Loucy (cell line): ENCODE results near the gene AFF2.

ENCODE experiments used
- H2AFZ ChIP-seq: fragments of 200-600 bp; sonication (generic); 2 replicates; pipeline ENCODE4 v1.6.0; 2016; ENCODE audit warnings: antibody characterized with exemption, mild to moderate bottlenecking, low read length, moderate library complexity
- H3F3A ChIP-seq: fragments of 200-600 bp; 2 replicates; pipeline ENCODE4 v1.6.0; 2016; ENCODE audit warnings: antibody characterized with exemption, low read depth, mild to moderate bottlenecking
- H3K27me3 ChIP-seq: fragments of 200-600 bp; sonication (generic); 2 replicates; pipeline ENCODE4 v1.6.1; 2014; ENCODE audit warnings: low read length, mild to moderate bottlenecking; ENCODE audit not compliant: insufficient read depth, poor library complexity, severe bottlenecking
- H3K36me3 ChIP-seq: fragments of 200-600 bp; sonication (generic); 2 replicates; pipeline ENCODE4 v1.6.1; 2016; ENCODE audit warnings: low read length; ENCODE audit not compliant: insufficient read depth
- H3K4me1 ChIP-seq: fragments of 200-600 bp; sonication (generic); 2 replicates; pipeline ENCODE4 v1.5.1; 2014; ENCODE audit warnings: low read length, mild to moderate bottlenecking; ENCODE audit not compliant: insufficient read depth, poor library complexity, severe bottlenecking
- H3K4me2 ChIP-seq: fragments of 200-600 bp; sonication (generic); 2 replicates; pipeline ENCODE4 v1.6.0; 2014; ENCODE audit warnings: antibody characterized with exemption, low read length, low read depth, mild to moderate bottlenecking; ENCODE audit not compliant: poor library complexity, severe bottlenecking
- H3K4me3 ChIP-seq: fragments of 200-600 bp; sonication (generic); 2 replicates; pipeline ENCODE4 v1.5.1; 2014; ENCODE audit warnings: low read length, mild to moderate bottlenecking, mixed read lengths; ENCODE audit not compliant: poor library complexity, severe bottlenecking
- H3K79me2 ChIP-seq: fragments of 200-600 bp; sonication (generic); 2 replicates; pipeline ENCODE4 v1.6.1; 2014; ENCODE audit warnings: low read length; ENCODE audit not compliant: insufficient read depth
- H3K9ac ChIP-seq: fragments of 200-600 bp; sonication (generic); 2 replicates; pipeline ENCODE4 v1.6.0; 2014; ENCODE audit warnings: mild to moderate bottlenecking, low read depth, low read length, moderate library complexity; ENCODE audit not compliant: poor library complexity, severe bottlenecking
- H3K9me2 ChIP-seq: fragments of 200-600 bp; sonication (generic); replicated peaks from 2 replicates; pipeline ENCODE4 v1.6.1; 2016; ENCODE audit warnings: low read depth, low read length, mixed read lengths
- H3K9me3 ChIP-seq: fragments of 200-600 bp; sonication (generic); 2 replicates; pipeline ENCODE4 v1.6.1; 2014; ENCODE audit warnings: mild to moderate bottlenecking, antibody characterized with exemption, low read length, low read depth; ENCODE audit not compliant: insufficient read depth
- H4K20me1 ChIP-seq: fragments of 200-600 bp; sonication (generic); 2 replicates; pipeline ENCODE4 v1.6.0; 2014; ENCODE audit warnings: antibody characterized with exemption, low read length, mild to moderate bottlenecking; ENCODE audit not compliant: insufficient read depth, poor library complexity, severe bottlenecking
- EZH2phosphoT487 ChIP-seq: fragments of 200-600 bp; IDR thresholded peaks from 2 replicates; pipeline ENCODE4 v1.6.1; 2018; ENCODE audit warnings: antibody characterized with exemption, mild to moderate bottlenecking, moderate library complexity, borderline replicate concordance
- TF ChIP-seq, protein P1 (sequence below): fragments of 200-600 bp; sonication (generic); conservative IDR thresholded peaks from 2 replicates; pipeline ENCODE4 v1.5.1; 2014; ENCODE audit warnings: mild to moderate bottlenecking, antibody characterized with exemption, low read length

AFF2 gene

DNA sequence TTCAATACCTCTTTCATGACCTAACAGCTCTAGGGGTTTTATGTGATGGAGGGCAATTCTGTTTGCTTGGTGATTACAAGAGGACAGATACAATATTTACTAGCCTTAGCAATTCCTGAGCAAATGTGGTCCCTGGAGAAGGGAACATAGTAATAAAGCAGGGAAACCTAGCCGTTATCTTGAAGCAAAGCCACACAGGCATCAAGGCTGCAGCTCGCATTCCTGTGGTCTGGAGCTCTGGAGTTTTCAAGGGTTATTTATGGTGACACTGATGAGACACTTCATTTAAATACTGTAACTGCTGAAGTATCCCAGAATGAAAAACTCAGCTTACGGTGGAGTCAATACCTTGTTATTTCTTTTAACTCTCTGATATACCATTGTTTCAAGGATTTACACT lies 66.8 kb downstream of the AFF2 start:
- Histone ChIP-seq H3F3A (no peaks in the 10 kb centered on the region), H3K79me2 (peaks cover 78% of the 10 kb centered on the region), H4K20me1 (peaks cover 26% of the 10 kb centered on the region), H3K4me3 (no peak overlapping the region), H3K4me2 (no peak overlapping the region), H3K4me1 (peaks cover 2% of the 10 kb centered on the region), H3K9me2 (no peaks in the 10 kb centered on the region), H3K27me3 (no peaks in the 10 kb centered on the region), H3K9me3 (no peaks in the 10 kb centered on the region), H3K36me3 (no peaks in the 10 kb centered on the region), H3K9ac (no peak overlapping the region), H2AFZ (no peak overlapping the region)
- TF ChIP-seq, protein P1, sequence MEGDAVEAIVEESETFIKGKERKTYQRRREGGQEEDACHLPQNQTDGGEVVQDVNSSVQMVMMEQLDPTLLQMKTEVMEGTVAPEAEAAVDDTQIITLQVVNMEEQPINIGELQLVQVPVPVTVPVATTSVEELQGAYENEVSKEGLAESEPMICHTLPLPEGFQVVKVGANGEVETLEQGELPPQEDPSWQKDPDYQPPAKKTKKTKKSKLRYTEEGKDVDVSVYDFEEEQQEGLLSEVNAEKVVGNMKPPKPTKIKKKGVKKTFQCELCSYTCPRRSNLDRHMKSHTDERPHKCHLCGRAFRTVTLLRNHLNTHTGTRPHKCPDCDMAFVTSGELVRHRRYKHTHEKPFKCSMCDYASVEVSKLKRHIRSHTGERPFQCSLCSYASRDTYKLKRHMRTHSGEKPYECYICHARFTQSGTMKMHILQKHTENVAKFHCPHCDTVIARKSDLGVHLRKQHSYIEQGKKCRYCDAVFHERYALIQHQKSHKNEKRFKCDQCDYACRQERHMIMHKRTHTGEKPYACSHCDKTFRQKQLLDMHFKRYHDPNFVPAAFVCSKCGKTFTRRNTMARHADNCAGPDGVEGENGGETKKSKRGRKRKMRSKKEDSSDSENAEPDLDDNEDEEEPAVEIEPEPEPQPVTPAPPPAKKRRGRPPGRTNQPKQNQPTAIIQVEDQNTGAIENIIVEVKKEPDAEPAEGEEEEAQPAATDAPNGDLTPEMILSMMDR = no peak
- TF ChIP-seq EZH2phosphoT487 = no peak

GRCh38 chrX:148567779-148568178 lies 67.4 kb downstream of the AFF2 start:
- no peaks in the 10 kb centered on the region for H3K9me3 ChIP-seq
- H3K9ac ChIP-seq = no peak overlapping the region
- no peaks in the 10 kb centered on the region for H3K9me2 ChIP-seq
- H3F3A ChIP-seq = no peaks in the 10 kb centered on the region
- peaks cover 76% of the 10 kb centered on the region for H3K79me2 ChIP-seq
- H3K36me3 ChIP-seq = no peaks in the 10 kb centered on the region
- H4K20me1 ChIP-seq = peaks cover 30% of the 10 kb centered on the region
- peaks cover 8% of the 10 kb centered on the region for H3K4me1 ChIP-seq
- H3K4me2 ChIP-seq = no peak overlapping the region
- H3K4me3 ChIP-seq = no peak overlapping the region
- H2AFZ ChIP-seq = no peak overlapping the region
- TF ChIP-seq EZH2phosphoT487 = no peak
- TF ChIP-seq, protein P1 = no peak
- no peaks in the 10 kb centered on the region for H3K27me3 ChIP-seq

- Histone ChIP-seq H3K4me3 (no peak overlapping the region), H3K79me2 (peaks cover 78% of the 10 kb centered on the region), H3K9me2 (no peaks in the 10 kb centered on the region), H3K27me3 (no peaks in the 10 kb centered on the region), H3K4me2 (no peak overlapping the region), H3K9ac (no peak overlapping the region), H4K20me1 (peaks cover 40% of the 10 kb centered on the region), H3K9me3 (no peaks in the 10 kb centered on the region), H2AFZ (no peak overlapping the region), H3K4me1 (peaks cover 10% of the 10 kb centered on the region), H3K36me3 (no peaks in the 10 kb centered on the region), H3F3A (no peaks in the 10 kb centered on the region)
- no peak for TF ChIP-seq EZH2phosphoT487
- TF ChIP-seq, protein P1 = no peak
These were observed 68.3 kb downstream of the AFF2 start for GRCh38 chrX:148568763-148569162.
